ENCODE results near the gene RFC2.

GRCh38 chr7:74224511-74224832 is 29.7 kb downstream of the RFC2 start:
- TF ChIP-seq TRIM28 (IDR thresholded peaks at IDR 0.05; ENCODE audit: borderline replicate concordance, low read length), result no peak
- TF ChIP-seq CTCF (tag by site-specific recombination; IDR thresholded peaks at IDR 0.05), result no peak
- no peak for TF ChIP-seq ZNF214 (tag by site-specific recombination; IDR thresholded peaks at IDR 0.05; ENCODE audit: borderline replicate concordance)
- TF ChIP-seq HOXD13 (CRISPR knock-in tag; IDR thresholded peaks at IDR 0.05; ENCODE audit: borderline replicate concordance), result no peak
- no peak for TF ChIP-seq ZBTB8A (tag by site-specific recombination; IDR thresholded peaks at IDR 0.05)
- TF ChIP-seq ZNF248 (tag by site-specific recombination; IDR thresholded peaks at IDR 0.05), result no peak
- TF ChIP-seq YY1 (tag by site-specific recombination; IDR thresholded peaks at IDR 0.05), result no peak
- no peak for TF ChIP-seq ZNF19 (tag by site-specific recombination; IDR thresholded peaks at IDR 0.05; ENCODE audit: low read depth)
- TF ChIP-seq ZBTB11 (tag by site-specific recombination; conservative IDR thresholded peaks at IDR 0.05; ENCODE audit: low read depth), result no peak
- no peak for TF ChIP-seq SP7 (tag by site-specific recombination; IDR thresholded peaks at IDR 0.05)
- no peak for TF ChIP-seq ZNF184 (tag by site-specific recombination; IDR thresholded peaks at IDR 0.05)
- TF ChIP-seq ZNF843 (tag by site-specific recombination; IDR thresholded peaks at IDR 0.05), result no peak
